Measurements from ENCODE around the gene WHRN. TPM values are rescaled to one million over a fixed set of nuclear protein-coding genes. Genes with fewer than 3 reads are reported as not detected.
A peak's percentile ranks its signal among the peaks of the same experiment; 100 is the strongest.

Gene WHRN
- total and polyA plus RNA-seq, 2 of the 13 experiments (the other 11 are each of a cell fraction or from before 2014, with no cell fraction given), result 2.3 to 5.3 TPM

- TF ChIP-seq, protein P1, sequence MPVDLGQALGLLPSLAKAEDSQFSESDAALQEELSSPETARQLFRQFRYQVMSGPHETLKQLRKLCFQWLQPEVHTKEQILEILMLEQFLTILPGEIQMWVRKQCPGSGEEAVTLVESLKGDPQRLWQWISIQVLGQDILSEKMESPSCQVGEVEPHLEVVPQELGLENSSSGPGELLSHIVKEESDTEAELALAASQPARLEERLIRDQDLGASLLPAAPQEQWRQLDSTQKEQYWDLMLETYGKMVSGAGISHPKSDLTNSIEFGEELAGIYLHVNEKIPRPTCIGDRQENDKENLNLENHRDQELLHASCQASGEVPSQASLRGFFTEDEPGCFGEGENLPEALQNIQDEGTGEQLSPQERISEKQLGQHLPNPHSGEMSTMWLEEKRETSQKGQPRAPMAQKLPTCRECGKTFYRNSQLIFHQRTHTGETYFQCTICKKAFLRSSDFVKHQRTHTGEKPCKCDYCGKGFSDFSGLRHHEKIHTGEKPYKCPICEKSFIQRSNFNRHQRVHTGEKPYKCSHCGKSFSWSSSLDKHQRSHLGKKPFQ (CRISPR knock-in tag; IDR thresholded peaks at IDR 0.05; ENCODE audit: insufficient replicate concordance), result no peak
- TF ChIP-seq NFIC (IDR thresholded peaks at IDR 0.05; ENCODE audit: low read length) (peak; percentile 32; the same call in 1 of the 2 replicates), ASH2L (IDR thresholded peaks at IDR 0.05; ENCODE audit: insufficient read length, low read depth, low read length) (peak; percentile 19), SOX5 (CRISPR knock-in tag; IDR thresholded peaks at IDR 0.05; ENCODE audit: borderline replicate concordance) (no peak)
- TF ChIP-seq, protein P2, sequence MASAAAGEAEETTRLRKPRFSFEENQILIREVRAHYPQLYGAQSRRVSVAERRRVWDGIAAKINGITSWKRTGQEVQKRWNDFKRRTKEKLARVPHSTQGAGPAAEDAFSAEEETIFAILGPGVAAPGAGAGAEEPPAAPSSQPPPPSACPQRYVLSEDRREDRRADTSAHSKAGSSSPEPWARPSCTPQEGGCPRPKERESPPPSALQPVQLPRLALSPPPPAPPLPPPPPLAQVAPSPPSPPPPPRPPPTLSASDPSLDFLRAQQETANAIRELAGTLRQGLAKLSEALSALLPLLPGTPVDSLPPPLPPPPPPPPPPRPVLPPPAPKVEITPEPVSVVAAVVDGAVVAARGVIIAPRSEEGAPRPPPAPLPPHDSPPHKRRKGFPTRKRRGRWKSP (CRISPR knock-in tag; IDR thresholded peaks at IDR 0.05), result 0 out of 2 replicates have a peak, but pooled peaks have one; percentile 40
Measured at GRCh38 chr9:114501796-114502682, 3.2 kb downstream of the WHRN start (continued).

- Histone ChIP-seq H3K27me3 (ENCODE audit: control insufficient read depth in 1 of 2, insufficient read depth in 2 of 2, low read length in 2 of 2) (peaks cover 0 to 2% of the 10 kb centered on the region in 2 experiments; a peak in 1 of 5 replicates), H3K9me3 (ENCODE audit: low read length) (no peaks in the 10 kb centered on the region), H3K9ac (ENCODE audit: insufficient read depth, low read depth, low read length) (no peak overlapping the region), H2AFZ (ENCODE audit: low read length) (no peak overlapping the region), H3K36me3 (replicated peaks in 1 of 2; ENCODE audit: control insufficient read depth in 1 of 2, insufficient read depth in 2 of 2, low read length in 2 of 2) (no peaks in the 10 kb centered on the region), H3K4me3 (replicated peaks in 1 of 3; ENCODE audit: insufficient read depth in 1 of 3, low read depth in 2 of 3, low read length in 3 of 3) (no peak overlapping the region), H3K4me2 (ENCODE audit: low read depth, low read length) (peak overlapping the region; percentile 99), H3K4me1 (ENCODE audit: insufficient read depth, low read length) (peaks cover 34% of the 10 kb centered on the region), H3K27ac (ENCODE audit: extremely low read length, insufficient read depth, low read length) (no peak overlapping the region), H3K79me2 (ENCODE audit: insufficient read depth, low read length) (no peaks in the 10 kb centered on the region), H4K20me1 (ENCODE audit: insufficient read depth, low read length) (no peaks in the 10 kb centered on the region)
- intact Hi-C loops (cut with micrococcal nuclease; ENCODE audit: unreplicated experiment) (no loop called here), in situ Hi-C loops (cut with HindIII; ENCODE audit: extremely low pct_ligation_motif_present, low pct_unique_long_range_greater_than_20kb) (loop anchor here (10.0 kb wide), 1 partner anchor 96 kb away; no protein-coding TSS in a partner anchor)
- no peak for DNase-seq (ENCODE audit: low spot score)
- WGBS (ENCODE audit: low lambda C conversion rate), result 96% methylated on average over 3 of the region's 3 CpGs
- FAIRE-seq, result no peak
- POLR2A ChIA-PET, result interaction anchor here (1.9 to 3.4 kb wide), 2 partner anchors 87 to 95 kb away, joined by 4 to 32 read pairs; partner anchors contain the start of gene ATP6V1G1
- no TSS peak for BruUV-seq (replicated peaks)
- ATAC-seq, result no peak
- TF ChIP-seq MAZ (IDR thresholded peaks at IDR 0.05; ENCODE audit: borderline replicate concordance, low read depth, low read length), result no peak
- no peak for TF ChIP-seq MAZ (CRISPR knock-in tag; IDR thresholded peaks at IDR 0.05; ENCODE audit: low read depth)
- TF ChIP-seq ZMYM3 (CRISPR knock-in tag; IDR thresholded peaks at IDR 0.05), result peak; percentile 69
- peak; percentile 98 for TF ChIP-seq ZNF768 (CRISPR knock-in tag; IDR thresholded peaks at IDR 0.05)
- CTCF ChIA-PET (ENCODE audit: low intra/inter-chr PET ratio, low total read pairs), result no interaction called here
Measured at GRCh38 chr9:114500697-114501292, 4.5 kb downstream of the WHRN start.

Measured in HepG2 (cell line).